Caco-2 (cell line): ENCODE measurements around the gene SLC13A5. TPM values are rescaled to one million over a fixed set of nuclear protein-coding genes. Genes with fewer than 3 reads are reported as not detected.

Experiments used
- BruUV-seq: library from RNA; stranded (reverse); fragments of 400-500 nt; replicated peaks from 2 replicates; lab custom pipeline; 2021; lab: Mats Ljungman, UMichigan
- CTCF ChIA-PET: fragments of 300-600 bp; sonication (Branson Sonifier 250); formaldehyde crosslinking; loops from one replicate; lab custom pipeline; 2022; ENCODE audit warnings: antibody characterized with exemption; lab: Charles Lee
- POLR2A ChIA-PET: fragments of 300-600 bp; sonication (Branson Sonifier 250); formaldehyde crosslinking; loops from one replicate; lab custom pipeline; 2022; ENCODE audit warnings: antibody characterized with exemption; lab: Charles Lee
- DNase-seq, 2 experiments: peaks; one replicate each; pipeline versions ENCODE4 v3.0.0 to v3.0.0-alpha.2; 2020 to 2022
- H3K27me3 ChIP-seq: replicated peaks from 2 replicates; pipeline ENCODE4 v1.6.0; 2011; ENCODE audit warnings: low read length; ENCODE audit not compliant: control insufficient read depth, insufficient read depth
- H3K36me3 ChIP-seq: 2 replicates; pipeline ENCODE4 v1.5.1; 2011; ENCODE audit warnings: low read length; ENCODE audit not compliant: control insufficient read depth, insufficient read depth
- H3K4me1 ChIP-seq: fragments of 250-450 bp; sonication (Bioruptor Pico); 2 replicates; pipeline ENCODE4 v1.5.1; 2020; ENCODE audit warnings: mild to moderate bottlenecking
- H3K4me3 ChIP-seq: 2 replicates; pipeline ENCODE4 v1.5.1; 2011; ENCODE audit warnings: low read depth, mild to moderate bottlenecking, control low read depth, low read length
- H3K9me3 ChIP-seq: fragments of 250-450 bp; sonication (Bioruptor Pico); 2 replicates; pipeline ENCODE4 v1.5.1; 2020; ENCODE audit warnings: mild to moderate bottlenecking, moderate library complexity
- H3K27ac Mint-ChIP-seq: one replicate; pipeline ENCODE4 v1.8.0; 2022; ENCODE audit warnings: mixed read lengths; ENCODE audit not compliant: unreplicated experiment
- H3K27me3 Mint-ChIP-seq: one replicate; pipeline ENCODE4 v1.8.0; 2022; ENCODE audit warnings: mixed read lengths; ENCODE audit not compliant: insufficient read depth, unreplicated experiment
- H3K36me3 Mint-ChIP-seq: one replicate; pipeline ENCODE4 v1.8.0; 2022; ENCODE audit warnings: mild to moderate bottlenecking, mixed read lengths; ENCODE audit not compliant: insufficient read depth, unreplicated experiment
- H3K4me1 Mint-ChIP-seq: one replicate; pipeline ENCODE4 v1.8.0; 2022; ENCODE audit warnings: low read depth, mixed read lengths; ENCODE audit not compliant: unreplicated experiment
- H3K4me3 Mint-ChIP-seq: one replicate; pipeline ENCODE4 v1.8.0; 2022; ENCODE audit warnings: mild to moderate bottlenecking, moderate library complexity, mixed read lengths; ENCODE audit not compliant: unreplicated experiment
- H3K9me3 Mint-ChIP-seq: one replicate; pipeline ENCODE4 v1.8.0; 2022; ENCODE audit warnings: mixed read lengths; ENCODE audit not compliant: unreplicated experiment
- CTCF ChIP-seq, 2 experiments: fragments of 200-600 bp in 1 of 2; IDR thresholded peaks; 1 replicate in 1 of 2; 2 replicates in 1 of 2; pipeline versions ENCODE4 v1.5.1 to v1.8.0; 2011 to 2022; ENCODE audit warnings: antibody characterized with exemption in 1 of 2, control low read depth in 1 of 2, inconsistent platforms in 1 of 2, low read depth in 1 of 2, low read length in 1 of 2, mild to moderate bottlenecking in 1 of 2, moderate library complexity in 1 of 2; ENCODE audit not compliant: insufficient read depth in 1 of 2, severe bottlenecking in 1 of 2, unreplicated experiment in 1 of 2
- intact Hi-C: fragments of 100-400 bp; cut with micrococcal nuclease; formaldehyde crosslinking; loops from one replicate; pipeline ENCODE4 v1.10.0; 2022; ENCODE audit not compliant: unreplicated experiment
- total RNA-seq: library from RNA; stranded (reverse); gene quantifications from 2 replicates; pipeline ENCODE4 v1.2.3, GENCODE V29; 2022

Gene SLC13A5
- total RNA-seq, 1 experiment from 2014 or later = 0.11 TPM

- DNase-seq = no peak
- Mint-ChIP-seq H3K36me3 (no peaks in the 10 kb centered on the region), H3K4me1 (no peaks in the 10 kb centered on the region), H3K9me3 (no peaks in the 10 kb centered on the region), H3K27ac (no peak overlapping the region), H3K4me3 (no peak overlapping the region), H3K27me3 (no peaks in the 10 kb centered on the region)
- H3K4me3 ChIP-seq = no peak overlapping the region
- ChIA-PET CTCF (no interaction called here), POLR2A (no interaction called here)
- no TSS peak for BruUV-seq
- no peaks in the 10 kb centered on the region for H3K4me1 ChIP-seq
- H3K9me3 ChIP-seq = no peaks in the 10 kb centered on the region
- H3K36me3 ChIP-seq = no peaks in the 10 kb centered on the region
- H3K27me3 ChIP-seq = no peaks in the 10 kb centered on the region
- intact Hi-C loops = loop anchor here (5.0 kb wide), 1 partner anchor 43 kb away; no protein-coding TSS in a partner anchor
- TF ChIP-seq CTCF (IDR thresholded peaks at IDR 0.05; ENCODE audit: insufficient read depth in 1 of 2, low read depth in 1 of 2, low read length in 1 of 2, severe bottlenecking in 1 of 2, unreplicated experiment in 1 of 2) = no peak
These were observed 2.9 kb downstream of the SLC13A5 start for GRCh38 chr17:6710317-6710716.

- ChIA-PET CTCF (no interaction called here), POLR2A (no interaction called here)
- Mint-ChIP-seq H3K4me1 (peaks cover 5% of the 10 kb centered on the region), H3K27ac (no peak overlapping the region), H3K4me3 (no peak overlapping the region), H3K9me3 (no peaks in the 10 kb centered on the region), H3K36me3 (no peaks in the 10 kb centered on the region), H3K27me3 (no peaks in the 10 kb centered on the region)
- no peaks in the 10 kb centered on the region for H3K36me3 ChIP-seq
- BruUV-seq = no TSS peak
- DNase-seq = no peak
- intact Hi-C loops = no loop called here
- no peaks in the 10 kb centered on the region for H3K27me3 ChIP-seq
- no peak overlapping the region for H3K4me3 ChIP-seq
- H3K9me3 ChIP-seq = no peaks in the 10 kb centered on the region
- no peaks in the 10 kb centered on the region for H3K4me1 ChIP-seq
- no peak for TF ChIP-seq CTCF (IDR thresholded peaks at IDR 0.05; ENCODE audit: insufficient read depth in 1 of 2, low read depth in 1 of 2, low read length in 1 of 2, severe bottlenecking in 1 of 2, unreplicated experiment in 1 of 2)
These were observed 4.7 kb downstream of the SLC13A5 start for GRCh38 chr17:6708357-6708961.

GRCh38 chr17:6706996-6707395, 6.2 kb downstream of the SLC13A5 start:
- TF ChIP-seq CTCF (IDR thresholded peaks at IDR 0.05; ENCODE audit: insufficient read depth in 1 of 2, low read depth in 1 of 2, low read length in 1 of 2, severe bottlenecking in 1 of 2, unreplicated experiment in 1 of 2) = no peak
- POLR2A ChIA-PET = no interaction called here
- H3K27ac Mint-ChIP-seq = no peak overlapping the region
- no peaks in the 10 kb centered on the region for H3K9me3 Mint-ChIP-seq
- DNase-seq = no peak
- BruUV-seq = no TSS peak
- no peak overlapping the region for H3K4me3 Mint-ChIP-seq
- CTCF ChIA-PET = no interaction called here
- H3K36me3 ChIP-seq = no peaks in the 10 kb centered on the region
- H3K9me3 ChIP-seq = no peaks in the 10 kb centered on the region
- no peaks in the 10 kb centered on the region for H3K27me3 ChIP-seq
- H3K4me3 ChIP-seq = no peak overlapping the region
- H3K27me3 Mint-ChIP-seq = no peaks in the 10 kb centered on the region
- H3K36me3 Mint-ChIP-seq = no peaks in the 10 kb centered on the region
- peaks cover 5% of the 10 kb centered on the region for H3K4me1 Mint-ChIP-seq
- intact Hi-C loops = no loop called here
- no peaks in the 10 kb centered on the region for H3K4me1 ChIP-seq
